Epithelial cell of esophagus (primary cell): ENCODE measurements around the gene SYT15.

Source experiments
- DNase-seq: peaks from one replicate; pipeline ENCODE4 v3.0.0; 2010; ENCODE audit warnings: low read depth
- H3K4me3 ChIP-seq: 2 replicates; pipeline ENCODE4 v1.5.1; 2011; ENCODE audit warnings: mild to moderate bottlenecking, low read length, control low read depth
- TF ChIP-seq, protein P1 (sequence below): IDR thresholded peaks from 2 replicates; pipeline ENCODE4 v1.5.1; 2011; ENCODE audit warnings: low read depth, mild to moderate bottlenecking, low read length, control low read depth, inconsistent platforms; ENCODE audit not compliant: insufficient read depth; ENCODE audit errors: missing control alignments

Gene SYT15

DNA sequence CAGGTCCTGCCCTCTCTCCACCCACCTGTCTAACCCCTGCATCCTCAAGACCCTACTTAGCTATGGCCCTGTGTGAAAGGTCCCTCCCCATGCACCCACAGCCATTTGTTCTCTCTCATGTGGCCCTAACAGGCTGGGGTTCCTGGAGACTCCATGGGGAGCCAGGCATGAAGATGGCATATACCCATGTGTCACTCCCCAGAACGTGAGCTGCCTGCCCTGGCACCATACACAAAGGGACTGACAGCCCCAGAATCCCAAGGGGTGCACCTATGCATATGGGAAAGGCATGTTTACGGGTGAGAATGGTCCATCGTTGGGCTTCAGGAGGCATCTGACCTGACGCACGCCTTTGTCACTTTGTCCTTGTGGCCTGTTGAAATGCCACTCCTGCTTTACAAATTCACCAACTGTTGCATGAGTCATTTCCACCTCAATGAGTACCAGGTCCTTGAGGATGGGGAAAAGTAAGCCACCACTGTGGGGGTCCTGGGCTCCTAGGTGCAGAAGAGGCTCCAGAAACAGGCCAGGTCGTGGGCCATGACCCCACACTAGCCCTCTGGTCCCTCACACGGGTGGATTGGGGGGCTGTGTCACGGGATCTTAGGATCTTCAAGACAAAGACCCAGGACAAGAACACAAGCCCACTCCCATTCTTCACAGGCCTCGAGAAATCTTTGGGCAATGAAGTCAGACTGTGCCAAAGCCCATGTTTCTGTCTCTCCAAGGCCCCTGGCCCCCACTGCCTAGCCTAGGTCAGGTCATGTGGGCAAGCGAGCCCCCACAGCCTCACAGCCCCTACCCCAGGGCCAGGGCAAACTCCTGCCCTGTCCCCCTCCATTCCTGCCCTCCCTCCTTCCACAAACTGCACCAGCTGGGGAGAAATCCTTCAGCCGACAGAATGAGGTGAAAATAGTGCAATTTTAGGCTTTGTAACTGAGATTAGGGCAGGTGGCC lies 31.1 kb upstream of the SYT15 start:
- TF ChIP-seq, protein P1, sequence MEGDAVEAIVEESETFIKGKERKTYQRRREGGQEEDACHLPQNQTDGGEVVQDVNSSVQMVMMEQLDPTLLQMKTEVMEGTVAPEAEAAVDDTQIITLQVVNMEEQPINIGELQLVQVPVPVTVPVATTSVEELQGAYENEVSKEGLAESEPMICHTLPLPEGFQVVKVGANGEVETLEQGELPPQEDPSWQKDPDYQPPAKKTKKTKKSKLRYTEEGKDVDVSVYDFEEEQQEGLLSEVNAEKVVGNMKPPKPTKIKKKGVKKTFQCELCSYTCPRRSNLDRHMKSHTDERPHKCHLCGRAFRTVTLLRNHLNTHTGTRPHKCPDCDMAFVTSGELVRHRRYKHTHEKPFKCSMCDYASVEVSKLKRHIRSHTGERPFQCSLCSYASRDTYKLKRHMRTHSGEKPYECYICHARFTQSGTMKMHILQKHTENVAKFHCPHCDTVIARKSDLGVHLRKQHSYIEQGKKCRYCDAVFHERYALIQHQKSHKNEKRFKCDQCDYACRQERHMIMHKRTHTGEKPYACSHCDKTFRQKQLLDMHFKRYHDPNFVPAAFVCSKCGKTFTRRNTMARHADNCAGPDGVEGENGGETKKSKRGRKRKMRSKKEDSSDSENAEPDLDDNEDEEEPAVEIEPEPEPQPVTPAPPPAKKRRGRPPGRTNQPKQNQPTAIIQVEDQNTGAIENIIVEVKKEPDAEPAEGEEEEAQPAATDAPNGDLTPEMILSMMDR, result no peak
- DNase-seq, result no peak
- H3K4me3 ChIP-seq, result no peak overlapping the region

DNA sequence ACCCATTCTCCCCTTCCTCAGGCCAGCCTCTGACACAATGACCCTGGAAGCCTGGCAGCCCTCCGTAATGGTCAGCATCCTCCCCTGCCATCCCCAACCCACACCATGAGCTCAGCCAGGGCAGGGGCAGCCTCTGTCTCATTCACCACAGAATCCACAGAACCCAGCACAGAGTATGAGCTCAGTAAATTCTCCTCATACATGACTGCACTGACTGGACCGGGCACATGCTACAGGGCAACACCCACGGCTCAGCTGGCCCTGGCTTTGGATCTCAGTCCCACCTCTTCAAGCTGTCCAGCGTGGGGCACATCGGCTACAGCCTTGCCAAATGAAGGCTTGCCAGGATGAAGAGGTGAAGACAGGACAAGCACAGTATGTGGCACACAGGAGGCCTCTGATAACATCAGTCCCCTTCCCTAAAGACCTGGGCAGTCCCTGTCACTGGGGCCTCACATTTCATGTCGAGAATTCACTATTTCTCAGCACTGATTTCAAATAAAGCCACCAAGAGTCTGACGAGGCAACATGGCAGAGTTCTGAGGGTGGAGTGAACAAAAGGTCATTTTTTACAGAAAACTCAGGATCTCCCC lies 30.3 kb upstream of the SYT15 start:
- H3K4me3 ChIP-seq, result no peak overlapping the region
- TF ChIP-seq, protein P1, result no peak
- no peak for DNase-seq

DNA sequence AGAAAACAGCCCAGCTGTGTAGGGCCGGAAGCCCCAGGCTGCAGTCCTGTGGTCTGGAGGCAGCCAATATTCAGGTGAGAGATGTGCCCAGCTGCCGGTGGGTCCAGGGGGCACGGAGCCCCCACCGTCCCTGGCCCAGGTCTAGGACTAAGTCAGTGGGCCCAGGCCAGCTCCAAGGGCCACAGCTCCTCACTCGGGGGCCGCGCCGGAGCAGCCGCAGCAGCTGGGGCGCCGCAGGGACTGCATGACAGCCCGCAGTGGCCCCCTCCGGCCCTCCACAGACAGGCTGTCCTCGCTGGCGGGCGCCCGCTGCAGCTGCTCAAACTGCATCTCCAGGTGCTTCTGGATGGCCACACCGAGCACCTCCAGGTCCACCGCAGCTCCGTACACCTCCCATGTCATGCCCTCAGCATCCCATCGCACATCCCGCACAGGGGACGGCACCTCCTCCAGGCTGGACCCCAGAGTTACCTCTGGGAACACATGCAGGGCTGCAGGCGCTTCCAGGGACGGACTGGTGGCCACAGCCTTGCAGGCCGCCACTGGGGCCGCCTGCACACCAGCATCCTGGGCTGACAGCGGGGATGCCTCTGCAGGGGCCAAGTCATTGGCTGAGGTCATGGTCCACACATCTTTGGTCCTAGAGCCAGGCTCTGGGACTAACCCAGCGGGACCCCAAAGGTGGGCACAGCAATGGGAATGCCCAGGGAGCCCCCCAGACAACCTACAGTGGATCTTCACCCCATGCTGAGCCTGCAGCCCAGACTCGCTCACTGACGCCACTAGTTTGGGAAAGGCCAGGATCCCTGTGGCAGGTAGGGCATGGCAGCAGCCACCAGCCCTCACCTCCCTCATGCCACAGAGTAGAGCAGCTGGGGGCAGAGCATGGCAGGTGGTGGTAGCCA lies 29.5 kb upstream of the SYT15 start:
- no peak for DNase-seq
- TF ChIP-seq, protein P1, result no peak
- no peak overlapping the region for H3K4me3 ChIP-seq

DNA sequence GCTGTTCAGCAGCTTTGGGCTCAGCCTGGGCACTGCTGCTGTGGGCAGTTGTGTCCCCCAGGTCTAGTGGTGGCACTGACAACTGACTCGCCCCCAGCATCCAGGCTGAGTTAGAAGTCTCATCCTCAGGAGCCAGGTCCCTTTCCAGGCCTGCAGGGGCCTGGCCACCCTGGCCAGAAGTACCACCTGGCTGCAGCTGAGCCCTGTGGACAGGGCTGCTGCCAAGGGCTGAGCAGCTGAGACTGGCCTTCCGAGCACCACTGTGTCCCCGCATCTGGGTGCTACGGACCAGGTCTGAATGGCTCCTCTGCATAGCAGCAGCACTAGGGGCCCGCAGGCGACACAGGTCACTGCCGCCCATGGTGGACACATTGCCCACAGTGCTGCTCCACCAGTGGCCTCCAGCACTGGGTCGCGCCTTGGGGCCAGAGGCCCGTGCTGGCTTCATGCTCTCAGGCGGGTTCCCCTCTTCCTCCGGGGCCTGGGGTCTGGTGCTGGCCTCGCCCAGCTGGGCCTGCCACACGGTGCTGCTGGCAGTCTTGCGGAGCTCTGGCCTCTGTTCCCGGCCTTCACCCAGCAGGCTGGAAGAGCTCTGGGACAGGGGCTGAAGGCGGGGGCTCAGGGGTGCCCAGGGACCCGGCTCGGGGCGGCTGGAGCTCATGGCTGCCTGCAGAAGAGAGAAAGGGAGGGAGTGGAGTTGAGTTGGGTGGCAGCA lies 28.7 kb upstream of the SYT15 start:
- H3K4me3 ChIP-seq, result no peak overlapping the region
- TF ChIP-seq, protein P1, result no peak
- no peak for DNase-seq

DNA sequence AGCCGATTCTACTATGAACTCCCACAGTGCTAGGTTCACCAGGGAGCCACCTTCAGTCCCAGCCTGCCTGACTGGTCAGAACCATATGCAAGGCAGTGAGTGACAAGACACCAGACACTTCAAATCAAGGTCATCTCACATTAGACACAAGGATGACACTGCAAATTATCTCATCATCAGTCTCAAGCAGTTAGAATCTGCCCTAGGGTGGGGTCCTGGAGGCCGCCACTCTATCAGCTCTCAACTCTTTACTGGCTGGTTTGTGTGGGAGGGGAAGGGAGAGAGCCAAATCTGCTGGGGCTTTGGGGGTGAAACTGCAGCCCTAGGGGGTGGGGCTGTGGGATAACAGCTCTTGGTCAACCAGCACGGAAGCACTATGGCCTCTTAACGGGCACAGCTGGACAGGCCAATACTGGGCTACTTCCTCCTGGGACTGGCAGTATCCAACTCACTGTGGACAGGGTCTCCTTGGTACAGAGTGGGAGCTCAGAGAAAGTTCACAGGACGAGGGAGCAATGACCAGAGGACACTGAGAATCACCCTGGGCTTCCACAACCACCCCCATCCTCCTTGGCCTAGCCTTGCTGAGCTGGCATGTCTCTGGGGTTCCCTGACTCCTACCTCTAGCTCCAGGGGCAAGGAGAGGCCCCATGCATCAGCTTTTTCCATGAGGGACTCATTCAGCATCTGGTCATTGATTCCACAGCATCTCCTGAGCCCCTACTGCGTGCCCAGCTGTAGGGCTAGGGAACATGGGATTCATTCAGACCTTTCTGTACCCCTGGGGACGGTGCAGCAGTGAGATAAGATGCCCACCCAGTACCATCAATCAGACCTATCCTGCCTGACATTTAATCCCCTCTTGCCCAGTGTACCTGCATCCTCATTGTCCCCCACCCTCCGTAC lies 27.9 kb upstream of the SYT15 start:
- DNase-seq, result no peak
- TF ChIP-seq, protein P1, result no peak
- H3K4me3 ChIP-seq, result no peak overlapping the region
